Endothelial cell of umbilical vein (primary cell): Measurements from ENCODE around the gene BCAR3. TPM values are rescaled to one million over a fixed set of nuclear protein-coding genes. Genes with fewer than 3 reads are reported as not detected.

Source experiments
- BruUV-seq: library from RNA; stranded (reverse); fragments of 400-500 nt; replicated peaks from 2 replicates; lab custom pipeline; 2021; lab: Mats Ljungman, UMichigan
- CTCF ChIA-PET: fragments of 300-600, 350-600 bp; sonication (Branson Sonifier 250); formaldehyde crosslinking; loops from one replicate; lab custom pipeline; 2021; ENCODE audit warnings: antibody characterized with exemption, inconsistent platforms; lab: Charles Lee
- POLR2A ChIA-PET: fragments of 300-600, 350-600 bp; sonication (Branson Sonifier 250); formaldehyde crosslinking; loops from one replicate; lab custom pipeline; 2021; ENCODE audit warnings: antibody characterized with exemption, inconsistent platforms; lab: Charles Lee
- DNase-seq: peaks from one replicate; pipeline ENCODE4 v3.0.0-alpha.2; 2011; ENCODE audit warnings: low read depth, low spot score
- FAIRE-seq: peaks from 2 replicates; lab custom pipeline; 2011; peaks lifted over from hg19 to GRCh38; lab: Jason Lieb, UNC
- H2AFZ ChIP-seq: 2 replicates; pipeline ENCODE4 v1.6.0; 2012; ENCODE audit warnings: low read depth, low read length, control low read depth, inconsistent platforms
- H3K27ac ChIP-seq: 2 replicates; pipeline ENCODE4 v1.5.1; 2011; ENCODE audit warnings: low read depth, mild to moderate bottlenecking, control low read depth, low read length, moderate library complexity; ENCODE audit not compliant: insufficient read depth
- H3K27me3 ChIP-seq, 2 experiments: 2 replicates each; pipeline versions ENCODE4 v1.6.0 to v1.6.1; 2011; ENCODE audit warnings: low read length in 2 of 2, mixed read lengths in 1 of 2; ENCODE audit not compliant: control insufficient read depth in 2 of 2, insufficient read depth in 2 of 2
- H3K36me3 ChIP-seq, 2 experiments: 2 replicates in 1 of 2; 3 replicates in 1 of 2; pipeline ENCODE4 v1.5.1; 2011; ENCODE audit warnings: low read length in 2 of 2, mild to moderate bottlenecking in 1 of 2, moderate library complexity in 1 of 2; ENCODE audit not compliant: control insufficient read depth in 2 of 2, insufficient read depth in 2 of 2; ENCODE audit errors: extremely low read depth in 1 of 2
- H3K4me1 ChIP-seq: 3 replicates; pipeline ENCODE4 v1.5.1; 2011; ENCODE audit warnings: mild to moderate bottlenecking, low read length; ENCODE audit not compliant: control insufficient read depth, insufficient read depth; ENCODE audit errors: extremely low read depth
- H3K4me2 ChIP-seq: 2 replicates; pipeline ENCODE4 v1.6.1; 2011; ENCODE audit warnings: low read length, control low read depth, mixed read lengths; ENCODE audit not compliant: insufficient read depth
- H3K4me3 ChIP-seq, 3 experiments: fragments of 200-600 bp in 1 of 3; sonication (generic), shearing (Covaris generic) in 1 of 3; replicated peaks in 1 of 3; 2 replicates each; pipeline ENCODE4 v1.5.1; 2011 to 2016; ENCODE audit warnings: control low read depth in 3 of 3, low read length in 3 of 3, mild to moderate bottlenecking in 2 of 3, inconsistent platforms in 1 of 3, low read depth in 1 of 3, moderate library complexity in 1 of 3; ENCODE audit not compliant: insufficient read depth in 1 of 3
- H3K79me2 ChIP-seq: 2 replicates; pipeline ENCODE4 v1.6.0; 2012; ENCODE audit warnings: low read length, inconsistent platforms; ENCODE audit not compliant: control insufficient read depth, insufficient read depth
- H3K9ac ChIP-seq: replicated peaks from 2 replicates; pipeline ENCODE3; 2011; ENCODE audit warnings: low read length, control low read depth; ENCODE audit not compliant: insufficient read depth; ENCODE audit errors: extremely low read depth
- H3K9me1 ChIP-seq: replicated peaks from 3 replicates; pipeline ENCODE4 v1.6.0; 2011; ENCODE audit warnings: mild to moderate bottlenecking, low read length; ENCODE audit not compliant: control insufficient read depth, insufficient read depth; ENCODE audit errors: extremely low read depth
- H3K9me3 ChIP-seq: replicated peaks from 2 replicates; pipeline ENCODE4 v1.5.1; 2012; ENCODE audit warnings: low read length, inconsistent platforms; ENCODE audit not compliant: control insufficient read depth, insufficient read depth
- H4K20me1 ChIP-seq: replicated peaks from 2 replicates; pipeline ENCODE3; 2011; ENCODE audit warnings: mild to moderate bottlenecking, low read length; ENCODE audit not compliant: control insufficient read depth, insufficient read depth; ENCODE audit errors: extremely low read depth
- FOS ChIP-seq: IDR thresholded peaks from 2 replicates; pipeline ENCODE4 v1.6.1; 2011; ENCODE audit warnings: mild to moderate bottlenecking, low read length, moderate library complexity, borderline replicate concordance; ENCODE audit not compliant: insufficient read depth
- GATA2 ChIP-seq: IDR thresholded peaks from 2 replicates; pipeline ENCODE4 v1.7.0; 2011; ENCODE audit warnings: low read depth, mild to moderate bottlenecking, moderate library complexity, mixed read lengths, low read length; ENCODE audit not compliant: insufficient read length, insufficient read depth
- JUN ChIP-seq: IDR thresholded peaks from 2 replicates; pipeline ENCODE4 v1.6.1; 2011; ENCODE audit warnings: borderline replicate concordance, low read depth; ENCODE audit not compliant: insufficient read length, insufficient read depth
- MAX ChIP-seq: IDR thresholded peaks from 2 replicates; pipeline ENCODE4 v1.6.1; 2011; ENCODE audit not compliant: insufficient read depth, insufficient read length
- POLR2A ChIP-seq: IDR thresholded peaks from 2 replicates; pipeline ENCODE4 v1.6.1; 2012; ENCODE audit warnings: low read depth, mild to moderate bottlenecking, control low read depth, low read length
- dilution Hi-C: fragments of 300-500 bp; cut with MboI; formaldehyde crosslinking; loops from one replicate; pipeline ENCODE4 v1.15.0; 2019; ENCODE audit warnings: low sequenced_read_pairs; ENCODE audit not compliant: extremely low pct_ligation_motif_present
- intact Hi-C: fragments of 100-400 bp; cut with micrococcal nuclease; formaldehyde crosslinking; loops from one replicate; pipeline ENCODE4 v1.10.0; 2022
- polyA plus RNA-seq, 4 experiments: library from polyadenylated mRNA; depleted of rRNA in 3 of 4; stranded (reverse) in 3 of 4; unstranded in 1 of 4; fragments of >200 nt; gene quantifications; 2 replicates each; pipeline versions ENCODE4 v1.2.1 to v1.2.3, GENCODE V29; 2011 to 2012; ENCODE audit warnings: missing spikeins in 1 of 4
- total RNA-seq: library from RNA; stranded (reverse); gene quantifications from 2 replicates; pipeline ENCODE4 v1.2.3, GENCODE V29; 2021

BCAR3 gene
- total and polyA plus RNA-seq, 2 donors (not counting 3 experiments of a cell fraction or from before 2014, with no cell fraction given), result 17.5 to 32.9 TPM

- DNase-seq, result peak; percentile 79
- dilution Hi-C loops (no loop called here), intact Hi-C loops (loop anchor here (1.0 to 2.0 kb wide), 5 partner anchors 12 to 290 kb away; no protein-coding TSS in a partner anchor)
- Histone ChIP-seq H2AFZ (no peak overlapping the region), H3K79me2 (no peaks in the 10 kb centered on the region), H4K20me1 (no peaks in the 10 kb centered on the region), H3K4me3 (peak overlapping the region in 1 of 3 experiments; percentile 25), H3K4me1 (peaks cover 58% of the 10 kb centered on the region), H3K4me2 (peak overlapping the region; percentile 71), H3K36me3 (peaks cover 4 to 9% of the 10 kb centered on the region in 2 experiments), H3K9me1 (no peaks in the 10 kb centered on the region), H3K9ac (peak overlapping the region; percentile 6), H3K27ac (peak overlapping the region; percentile 56), H3K27me3 (no peaks in the 10 kb centered on the region), H3K9me3 (no peaks in the 10 kb centered on the region)
- FAIRE-seq, result peak; percentile 69
- CTCF ChIA-PET, result interaction anchor here (0.6 to 2.4 kb wide), 11 partner anchors 10 to 293 kb away, joined by 3 to 10 read pairs (median 3); partner anchors contain the start of gene FNBP1L
- POLR2A ChIA-PET, result interaction anchor here (1.1 kb wide), 1 partner anchor 107 kb away, joined by 4 read pairs; the partner anchor contains the start of gene FNBP1L
- BruUV-seq, result no TSS peak
- peak; percentile 92 for TF ChIP-seq GATA2
- TF ChIP-seq JUN, result peak; percentile 81
- TF ChIP-seq FOS, result peak; percentile 30
- no peak for TF ChIP-seq MAX
- TF ChIP-seq POLR2A, result no peak
Measured at GRCh38 chr1:93554883-93555872, 126.5 kb downstream of the BCAR3 start.
